GM04504 (cell line): Measurements from ENCODE around the gene AMIGO2.
A peak's percentile ranks its signal among the peaks of the same experiment; 100 is the strongest.
"Not testable (repeated sequence)": the region's sequence is repeated elsewhere in the genome, so short reads cannot be mapped to it uniquely, and the experiment has no call there.

ENCODE experiments used
- DNase-seq: peaks from one replicate; pipeline ENCODE4 v3.0.0-alpha.2; 2012; ENCODE audit warnings: low read depth

The AMIGO2 gene, protein sequence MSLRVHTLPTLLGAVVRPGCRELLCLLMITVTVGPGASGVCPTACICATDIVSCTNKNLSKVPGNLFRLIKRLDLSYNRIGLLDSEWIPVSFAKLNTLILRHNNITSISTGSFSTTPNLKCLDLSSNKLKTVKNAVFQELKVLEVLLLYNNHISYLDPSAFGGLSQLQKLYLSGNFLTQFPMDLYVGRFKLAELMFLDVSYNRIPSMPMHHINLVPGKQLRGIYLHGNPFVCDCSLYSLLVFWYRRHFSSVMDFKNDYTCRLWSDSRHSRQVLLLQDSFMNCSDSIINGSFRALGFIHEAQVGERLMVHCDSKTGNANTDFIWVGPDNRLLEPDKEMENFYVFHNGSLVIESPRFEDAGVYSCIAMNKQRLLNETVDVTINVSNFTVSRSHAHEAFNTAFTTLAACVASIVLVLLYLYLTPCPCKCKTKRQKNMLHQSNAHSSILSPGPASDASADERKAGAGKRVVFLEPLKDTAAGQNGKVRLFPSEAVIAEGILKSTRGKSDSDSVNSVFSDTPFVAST

DNA sequence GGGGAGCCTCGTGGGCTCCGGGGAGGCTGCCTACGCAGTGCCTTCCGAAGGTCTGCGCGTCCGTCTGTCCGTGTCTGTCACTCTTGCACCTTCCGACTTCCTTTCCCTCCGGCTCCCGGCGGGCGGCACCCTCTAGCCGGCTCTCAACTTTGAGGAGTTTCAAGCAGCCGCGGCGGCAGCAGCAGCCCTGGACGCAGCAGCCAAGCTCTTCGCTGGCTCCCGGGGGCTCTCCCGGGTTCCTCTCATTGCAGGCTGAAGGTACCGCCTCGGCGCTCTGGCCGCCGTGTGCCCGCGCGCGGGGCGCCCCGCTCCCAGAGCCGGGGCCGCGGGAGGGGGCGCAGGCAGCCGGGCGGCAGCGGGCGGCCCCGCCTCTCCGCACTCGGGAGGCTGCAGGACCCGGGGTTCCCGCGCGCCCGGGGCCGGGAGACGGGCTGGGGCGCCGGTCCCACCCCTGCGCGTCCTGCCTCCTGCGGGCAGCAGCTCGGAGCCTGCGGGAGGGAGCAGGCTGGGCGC is at the start of gene AMIGO2, which contains the start of gene PCED1B:
Gene AMIGO2, minus strand, starts transcription at position 492 of the 513 bp plus-strand sequence. CDS start 957 bp downstream, outside the sequence.
Gene PCED1B, plus strand, starts transcription at position 154 of the 513 bp plus-strand sequence. CDS start 155,443 bp downstream, outside the sequence.
- no peak for DNase-seq

DNA sequence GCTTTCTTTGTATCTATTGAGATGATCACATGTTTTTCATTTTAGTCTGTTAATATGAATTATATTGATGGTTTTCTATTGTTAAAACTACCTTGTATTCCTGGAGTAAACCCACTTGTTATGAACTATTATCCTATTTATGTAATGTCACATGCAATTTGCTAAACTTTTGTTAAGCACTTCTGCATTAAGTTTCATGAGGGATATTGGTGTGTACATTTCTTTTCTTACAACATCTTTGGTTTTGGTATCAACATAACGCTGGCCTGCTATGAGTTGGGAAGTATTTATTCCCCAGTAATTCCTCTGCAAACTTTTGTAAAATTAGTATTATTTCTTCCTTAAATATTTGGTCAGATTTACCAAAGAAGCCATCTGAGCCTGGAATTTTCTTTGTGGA is 46.5 kb upstream of the AMIGO2 start:
- no peak for DNase-seq

DNA sequence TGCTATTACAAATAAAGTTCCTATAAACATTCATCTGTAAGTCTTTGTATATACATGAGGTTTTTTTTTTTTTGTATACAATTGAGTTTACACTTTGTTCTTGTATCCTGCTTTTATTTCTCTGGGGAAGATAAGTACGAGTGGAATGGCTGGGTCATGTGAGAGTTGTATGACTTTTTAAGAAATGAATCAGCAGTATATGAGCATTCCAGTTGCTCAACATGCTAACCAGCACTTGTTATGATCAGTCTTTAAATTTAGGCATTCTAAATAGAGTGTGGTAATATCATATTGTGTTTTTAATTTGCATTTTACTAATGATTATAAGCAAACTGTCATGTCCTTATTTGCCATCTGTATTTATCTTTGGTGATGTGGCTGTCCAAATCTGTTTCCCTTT is 44.7 kb upstream of the AMIGO2 start:
- no peak for DNase-seq

DNA sequence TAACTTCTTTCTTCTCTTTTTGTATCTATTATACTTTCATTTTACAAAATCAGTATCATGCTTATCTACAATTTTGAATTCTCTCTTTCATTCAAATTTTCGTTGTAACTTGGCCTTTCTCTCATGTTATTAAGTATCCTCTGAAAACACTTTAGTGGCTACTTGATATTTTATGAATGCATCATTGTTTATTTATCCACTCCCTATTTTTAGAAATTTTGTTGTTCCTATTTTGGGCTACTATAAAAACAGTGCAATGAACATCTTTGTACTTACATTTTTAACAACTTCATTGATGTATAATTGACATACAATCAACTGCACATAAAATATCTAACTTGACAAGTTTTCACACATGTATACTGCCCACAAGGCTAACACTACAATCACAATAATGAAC is 44.0 kb upstream of the AMIGO2 start:
- DNase-seq = no peak

DNA sequence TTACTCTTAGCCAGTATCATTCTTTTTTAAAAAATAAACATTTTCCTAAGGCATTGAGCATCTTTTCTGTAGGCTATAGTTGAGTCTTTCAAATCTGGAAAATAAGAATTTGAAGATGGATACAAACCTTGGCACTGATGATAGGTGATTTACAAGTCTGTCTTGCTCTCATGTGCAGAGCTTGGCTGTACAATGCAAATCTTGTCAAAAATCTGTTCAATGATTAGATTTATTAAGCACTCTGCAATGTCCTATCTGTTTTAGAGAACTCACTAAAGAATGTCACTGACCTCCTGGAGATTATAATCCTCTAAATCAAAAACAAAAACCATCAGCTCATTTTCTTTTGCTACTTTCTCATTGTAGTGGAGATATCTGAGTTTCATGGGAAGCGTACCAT is 42.8 kb upstream of the AMIGO2 start:
- DNase-seq = no peak

DNA sequence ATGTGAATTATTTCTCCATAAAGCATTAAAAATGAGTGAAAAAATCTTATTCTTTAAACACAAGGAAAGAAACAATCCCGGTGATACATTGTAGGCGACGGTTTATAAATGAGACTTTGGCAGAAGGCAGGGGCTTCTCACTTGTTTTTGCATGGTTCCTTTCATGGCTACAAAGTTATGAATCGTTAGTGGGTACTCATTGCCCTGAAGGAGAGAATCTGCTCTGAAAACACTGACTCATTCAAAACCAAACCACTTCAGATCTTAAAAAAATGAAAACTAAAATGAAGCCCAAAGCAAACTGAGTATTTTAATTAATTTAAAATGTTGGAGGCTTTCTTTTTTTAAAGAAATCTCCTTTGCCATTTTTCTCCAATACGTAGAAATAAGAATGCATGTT is 41.4 kb upstream of the AMIGO2 start:
- no peak for DNase-seq

DNA sequence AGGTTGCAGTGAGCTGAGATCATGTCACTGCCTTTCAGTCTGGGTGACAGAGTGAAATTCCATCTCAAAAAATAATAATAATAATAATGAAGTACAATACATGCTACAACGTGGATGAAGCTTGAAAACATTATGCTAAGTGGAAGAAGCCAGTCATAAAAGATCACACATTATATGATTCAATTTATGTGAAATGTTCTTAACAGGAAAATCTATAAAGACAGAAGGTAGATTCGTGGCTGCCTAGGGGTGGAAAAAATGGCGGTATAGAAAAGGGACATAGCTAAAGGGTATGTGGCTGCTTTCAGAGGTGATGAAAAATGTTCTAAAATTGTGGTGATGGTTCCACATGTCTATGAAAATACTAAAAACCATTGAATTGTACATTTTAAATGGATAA is 41.0 kb upstream of the AMIGO2 start:
- no peak for DNase-seq

DNA sequence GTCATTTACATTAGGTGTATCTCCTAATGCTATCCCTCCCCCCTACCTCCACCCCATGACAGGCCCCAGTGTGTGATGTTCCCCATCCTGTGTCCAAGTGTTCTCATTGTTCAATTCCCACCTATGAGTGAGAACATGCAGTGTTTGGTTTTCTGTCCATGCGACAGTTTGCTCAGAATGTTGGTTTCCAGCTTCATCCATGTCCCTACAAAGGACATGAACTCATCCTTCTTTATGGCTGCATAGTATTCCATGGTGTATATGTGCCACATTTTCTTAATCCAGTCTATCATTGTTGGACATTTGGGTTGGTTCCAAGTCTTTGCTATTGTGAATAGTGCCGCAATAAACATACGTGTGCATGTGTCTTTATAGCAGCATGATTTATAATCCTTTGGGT is 37.5 kb upstream of the AMIGO2 start:
- DNase-seq = not testable (repeated sequence)

DNA sequence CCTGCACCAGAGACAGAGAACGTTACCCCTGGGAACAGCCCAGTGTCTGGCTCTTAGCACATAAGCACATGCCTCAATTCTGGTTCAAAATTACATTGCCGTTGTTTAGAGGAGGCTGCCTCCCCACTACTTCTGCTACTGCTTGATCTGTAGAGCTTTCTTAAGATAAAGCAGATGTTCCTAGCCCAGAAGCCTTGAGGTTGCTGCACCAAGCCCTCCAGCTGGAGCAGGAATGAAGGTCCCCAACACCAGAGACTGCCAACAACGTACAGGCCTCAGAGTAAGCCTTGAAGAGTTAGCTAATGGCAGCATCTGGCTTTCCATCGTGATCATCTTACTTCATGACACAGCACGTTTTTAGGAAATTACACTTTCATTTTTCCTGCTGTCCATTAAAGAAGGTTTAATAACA is 34.7 kb upstream of the AMIGO2 start:
- no peak for DNase-seq

DNA sequence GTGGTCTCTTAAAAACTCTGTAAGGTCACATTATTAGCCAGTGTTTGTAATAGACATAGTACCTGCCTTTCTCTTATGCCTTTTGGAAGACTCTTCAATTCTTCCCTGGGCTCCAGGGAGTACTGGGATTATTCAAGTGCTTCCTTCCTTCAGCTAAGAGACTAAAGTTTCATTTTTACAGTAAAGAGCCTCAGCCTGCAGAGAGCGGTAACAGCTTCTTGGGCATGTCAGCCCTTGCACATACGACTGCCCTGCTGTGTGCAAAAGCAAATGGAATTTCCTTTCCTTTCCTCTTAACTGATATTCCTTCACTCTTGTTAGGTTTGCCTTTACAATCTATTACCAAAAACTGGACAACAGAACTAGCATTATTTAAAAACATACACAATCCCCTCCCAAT is 32.9 kb upstream of the AMIGO2 start:
- DNase-seq = no peak

DNA sequence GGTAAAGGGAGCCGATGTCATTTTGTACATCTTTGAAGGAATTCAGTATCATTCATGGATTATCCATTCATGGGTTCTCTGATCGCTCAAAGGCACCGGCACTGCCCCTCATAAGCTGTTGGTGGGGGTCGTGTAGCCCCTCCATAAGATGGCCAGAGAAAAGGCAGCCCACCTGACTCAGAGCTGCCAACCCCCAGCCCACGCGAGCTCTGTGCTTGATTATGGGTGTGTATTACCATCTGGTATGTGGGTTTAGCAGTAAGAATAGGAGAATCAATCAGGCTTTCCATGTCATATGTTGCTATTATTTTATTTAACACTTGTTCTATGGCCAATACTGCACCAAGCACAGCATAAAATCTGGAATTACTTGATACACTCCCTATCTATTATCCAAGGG is 32.1 kb upstream of the AMIGO2 start:
- no peak for DNase-seq

DNA sequence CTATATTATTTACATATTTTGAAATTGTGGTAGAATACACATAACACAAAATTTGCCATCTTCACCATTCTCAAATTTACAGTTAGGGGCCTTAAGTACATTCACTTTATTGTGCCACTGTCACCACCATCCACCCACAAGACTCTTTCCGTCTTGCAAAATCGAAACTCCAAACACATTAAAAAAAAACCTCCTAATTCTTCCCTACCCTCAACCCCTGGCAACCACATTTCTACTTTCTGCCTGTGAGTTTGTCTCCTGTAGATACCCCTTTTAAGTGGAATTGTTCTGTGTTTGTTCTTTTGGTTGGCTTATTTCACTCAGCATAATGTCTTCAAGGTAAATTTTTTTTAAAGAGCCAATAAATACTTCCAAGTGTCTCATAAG is 31.6 kb upstream of the AMIGO2 start:
- no peak for DNase-seq

DNA sequence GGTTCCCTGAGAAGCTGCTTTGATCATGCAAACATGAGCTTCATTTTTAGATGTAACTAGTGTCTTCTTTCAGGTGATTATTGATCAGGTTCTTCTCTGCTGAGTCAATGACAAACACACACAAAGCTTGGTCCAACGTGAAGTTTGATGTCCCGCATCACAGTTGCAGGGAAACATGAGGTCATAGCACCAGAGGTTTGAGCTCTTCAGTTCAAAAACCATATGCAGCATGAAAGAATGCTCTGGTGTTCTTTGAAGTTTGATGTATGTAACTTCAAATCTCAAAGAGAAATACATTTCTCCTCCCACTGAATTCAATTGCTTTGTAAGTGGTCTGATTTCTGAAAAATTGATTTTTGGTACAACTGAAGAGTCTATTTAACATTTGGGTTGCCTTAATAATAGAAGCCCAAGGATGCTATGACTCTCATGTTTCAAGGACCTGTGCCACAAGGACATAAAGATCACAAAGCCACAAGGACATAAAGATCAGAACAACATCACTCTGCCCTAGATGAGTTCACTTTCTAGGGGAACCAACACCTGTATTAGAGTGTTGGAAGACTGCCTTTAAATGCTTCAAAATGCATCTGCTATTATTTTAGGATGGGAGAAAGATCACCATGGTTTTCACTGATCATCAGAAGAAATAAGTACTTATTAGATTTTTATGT is 31.1 kb upstream of the AMIGO2 start:
- no peak for DNase-seq

DNA sequence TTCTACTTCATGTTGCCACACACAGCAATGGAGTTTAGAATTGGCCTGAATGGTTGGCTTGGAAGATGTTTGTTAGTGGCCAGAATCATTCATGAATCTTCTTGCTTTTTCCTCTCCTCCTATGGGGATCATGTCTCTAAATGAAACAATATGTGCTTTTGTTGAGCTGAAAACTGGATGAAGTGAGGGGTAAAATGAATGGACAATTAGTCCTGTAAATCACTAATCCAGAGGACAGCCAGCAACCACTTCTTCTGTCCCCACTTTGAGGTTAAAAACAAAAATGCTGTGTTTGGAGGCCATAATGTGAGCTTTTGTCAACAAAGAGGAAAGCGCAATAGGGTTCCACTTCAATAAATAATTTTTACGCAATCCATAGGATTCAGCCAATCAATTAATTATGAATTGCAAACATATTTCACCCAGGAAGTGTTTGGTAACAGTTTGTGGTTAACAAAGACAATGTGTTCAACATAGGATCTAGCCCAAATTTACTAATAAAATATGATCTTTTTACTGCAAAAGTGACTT is 30.3 kb upstream of the AMIGO2 start:
- no peak for DNase-seq

DNA sequence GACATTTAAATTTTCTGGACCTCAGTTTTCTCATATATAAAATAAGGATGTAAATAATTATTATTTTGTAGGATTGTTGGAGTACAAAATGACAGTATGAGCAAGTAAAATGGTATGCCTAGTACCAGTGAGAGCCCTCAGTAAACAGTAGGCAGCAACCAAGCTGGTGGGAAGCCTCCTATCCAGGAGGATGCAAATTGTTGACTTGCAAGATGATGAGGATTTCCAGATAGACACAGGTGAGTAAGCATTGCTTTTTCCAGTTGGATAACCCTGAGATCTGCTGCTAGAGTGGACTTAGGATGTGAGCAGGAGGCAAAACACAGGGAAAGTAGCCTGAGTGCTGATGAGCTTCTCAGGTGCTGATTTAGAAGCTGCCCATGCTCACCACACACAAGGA is 28.2 kb upstream of the AMIGO2 start:
- DNase-seq = no peak

DNA sequence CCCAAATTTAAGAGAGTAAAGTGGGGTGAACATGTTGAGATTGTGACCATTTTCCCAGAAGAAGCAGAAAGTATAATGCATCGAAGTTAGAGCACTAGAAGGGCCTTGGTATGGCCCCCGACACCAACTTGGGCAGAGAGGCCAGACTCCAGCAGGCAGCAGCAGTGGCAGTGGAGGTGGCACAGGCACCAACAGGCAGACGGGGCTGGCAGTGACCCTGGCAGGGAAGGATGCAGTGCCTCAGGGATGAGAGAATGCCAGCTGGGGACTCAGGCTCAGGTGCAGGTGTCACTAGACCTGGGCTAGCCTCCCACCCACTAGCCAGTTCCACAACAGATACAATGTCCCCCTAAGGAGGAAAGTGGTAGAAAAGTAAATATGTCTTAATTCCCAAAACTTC is 27.7 kb upstream of the AMIGO2 start:
- no peak for DNase-seq

DNA sequence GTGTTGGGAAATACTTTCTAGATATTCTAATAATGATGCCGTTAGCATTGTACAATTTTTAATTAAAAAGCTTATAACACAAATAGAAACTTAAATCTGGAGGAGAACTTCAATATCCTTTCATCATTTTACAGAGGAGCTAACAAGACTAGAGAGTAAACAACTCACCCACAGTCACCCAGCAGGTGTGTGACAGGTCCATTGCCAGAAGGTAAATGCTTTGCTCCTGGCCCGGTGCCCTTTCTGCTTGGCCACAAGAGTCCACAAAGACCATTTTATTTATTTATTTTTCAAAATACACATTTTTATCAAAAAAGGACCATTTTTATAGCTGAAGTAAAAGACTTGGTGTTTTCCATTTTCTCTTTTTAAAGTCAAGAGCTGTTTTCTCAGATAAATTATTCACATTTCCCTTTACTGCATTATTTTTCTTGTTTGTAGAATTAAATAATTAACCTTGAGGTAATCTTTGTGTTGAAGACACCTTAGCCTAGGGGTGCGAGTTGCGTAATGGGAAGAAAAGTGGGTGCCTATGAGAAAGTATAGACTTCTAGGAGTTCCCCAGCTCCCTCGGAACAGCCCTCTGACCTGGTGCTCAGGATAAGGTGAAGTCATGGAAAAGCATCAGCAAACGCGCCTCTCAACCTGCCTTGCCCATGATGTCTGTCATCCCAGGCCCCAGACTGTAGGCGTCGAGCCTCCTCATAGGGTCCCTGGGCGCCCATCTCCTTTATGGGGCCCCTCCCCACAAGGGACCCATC is 26.3 kb upstream of the AMIGO2 start:
- no peak for DNase-seq

DNA sequence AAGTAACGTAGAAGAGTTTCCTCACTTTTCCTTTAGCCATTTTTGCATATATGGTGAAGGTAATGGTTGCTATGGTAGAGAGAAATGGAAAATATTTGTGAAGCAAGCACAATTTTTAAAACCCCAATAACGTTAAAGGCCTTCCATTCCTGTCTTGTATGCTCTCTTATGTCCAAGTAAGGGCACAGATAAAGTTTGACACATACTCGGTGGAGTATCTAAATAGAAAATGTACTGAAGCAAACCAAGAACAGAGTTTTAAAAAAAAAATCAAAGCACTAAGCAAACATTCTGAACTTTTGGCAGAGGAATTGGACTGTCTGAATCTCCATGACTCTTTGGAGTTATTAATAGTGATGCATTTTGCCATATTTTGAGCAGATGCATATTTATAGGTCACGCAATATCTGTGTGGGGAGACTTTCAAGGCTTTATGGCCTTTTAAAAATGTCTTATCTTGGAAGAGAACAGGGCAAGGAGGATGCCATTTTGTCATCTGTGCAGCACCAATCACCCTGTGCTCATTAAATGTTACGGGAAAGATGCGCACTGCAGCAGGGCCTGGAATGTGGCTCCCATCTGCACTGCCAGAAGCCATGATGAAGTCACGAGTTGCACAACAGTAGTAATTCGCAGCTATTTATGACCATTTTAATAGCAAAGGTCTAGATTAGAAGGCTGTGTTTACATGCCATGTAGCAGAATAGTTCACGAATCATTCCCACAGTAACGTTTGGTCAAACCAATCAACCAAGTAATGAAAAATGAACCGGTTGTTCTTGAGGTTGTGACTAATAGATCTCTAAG is 23.3 kb upstream of the AMIGO2 start:
- peak; percentile 99 for DNase-seq

DNA sequence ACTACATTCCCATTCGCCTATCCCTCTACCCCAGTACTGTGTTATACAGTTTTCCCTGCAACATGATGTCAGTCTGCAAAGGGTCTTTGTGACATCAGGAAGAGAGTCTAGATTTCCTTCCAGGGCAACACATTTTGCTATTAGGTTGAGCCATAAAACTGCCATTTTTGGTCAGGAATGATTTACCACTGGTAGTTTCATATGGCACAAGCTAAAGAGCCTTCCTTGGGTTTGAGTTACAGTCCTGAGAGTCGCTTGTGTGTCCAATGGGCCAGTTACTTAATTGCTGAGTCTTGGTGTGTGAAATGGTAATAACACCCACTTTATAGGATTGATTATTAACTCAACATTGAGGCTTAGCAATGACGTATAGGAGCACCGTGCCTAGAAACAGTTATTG is 22.6 kb upstream of the AMIGO2 start:
- no peak for DNase-seq

DNA sequence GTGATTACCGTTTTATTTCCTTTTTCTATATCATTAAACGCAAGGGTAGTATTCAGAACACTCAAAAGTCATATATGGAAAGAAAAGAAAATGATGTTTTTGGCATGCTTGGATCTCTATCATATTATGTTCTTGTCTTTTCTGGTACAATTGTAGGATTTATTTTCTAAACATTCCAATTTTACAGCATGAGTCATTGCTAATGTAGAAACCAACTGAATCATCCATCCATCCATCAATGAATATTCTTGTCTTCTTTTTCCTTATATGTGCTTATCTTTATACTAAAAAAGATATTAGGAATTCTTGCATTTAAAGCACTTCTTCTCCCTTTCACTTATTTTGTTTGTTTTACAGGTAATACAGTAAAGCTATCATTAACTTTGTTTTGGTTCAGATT is 20.4 kb upstream of the AMIGO2 start:
- DNase-seq = no peak

DNA sequence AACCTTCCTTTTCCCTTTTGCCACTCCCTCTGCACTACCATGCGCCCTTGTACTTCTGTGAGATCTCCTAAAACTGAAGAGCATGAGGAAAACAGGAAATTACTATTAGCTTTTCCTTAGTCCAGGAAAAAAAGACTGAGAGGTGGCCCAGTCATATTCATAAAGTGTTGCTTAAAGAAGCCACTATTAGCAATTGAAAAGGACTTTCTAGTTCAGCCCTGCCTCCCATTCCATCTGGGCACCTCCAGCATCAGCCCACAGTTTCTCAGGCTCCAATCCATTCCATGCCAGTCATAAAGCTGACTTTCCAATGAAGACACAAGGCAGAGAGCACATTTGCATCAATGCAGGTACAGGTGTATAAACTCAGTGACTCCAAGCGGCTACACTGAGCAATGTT is 19.9 kb upstream of the AMIGO2 start:
- no peak for DNase-seq
